IMR-90 (cell line): ENCODE results near the gene MYO1A. TPM values are rescaled to one million over a fixed set of nuclear protein-coding genes. Genes with fewer than 3 reads are reported as not detected.

Experiments
- ATAC-seq: fragments of 200-7000 bp; cut with Tn5 transposase; 2 replicates; pipeline ENCODE4 v1.9.1; 2020; ENCODE audit warnings: low read depth, mild to moderate bottlenecking, moderate library complexity
- BruUV-seq: library from RNA; stranded (reverse); fragments of 400-500 nt; replicated peaks from 2 replicates; lab custom pipeline; 2021; lab: Mats Ljungman, UMichigan
- CTCF ChIA-PET: fragments of 300-600 bp; formaldehyde crosslinking; extraction: SDS; loops from one replicate; lab custom pipeline; 2021; ENCODE audit warnings: antibody characterized with exemption; lab: Yijun Ruan, JAX
- POLR2A ChIA-PET: fragments of 300-600 bp; sonication (Branson Sonifier 250); formaldehyde crosslinking; loops from one replicate; lab custom pipeline; 2022; ENCODE audit warnings: antibody characterized with exemption; ENCODE audit not compliant: unreplicated experiment; lab: Charles Lee
- DNase-seq: peaks from one replicate; pipeline ENCODE4 v3.0.0; 2013
- H2AFZ ChIP-seq: replicated peaks from 2 replicates; pipeline ENCODE3; 2013; ENCODE audit warnings: low read length, mild to moderate bottlenecking; ENCODE audit not compliant: poor library complexity
- H2AK5ac ChIP-seq: 2 replicates; pipeline ENCODE4 v1.6.1; 2013; ENCODE audit warnings: low read depth, low read length, inconsistent platforms
- H2AK9ac ChIP-seq: replicated peaks from 2 replicates; pipeline ENCODE3; 2013; ENCODE audit warnings: mild to moderate bottlenecking, low read depth, low read length, moderate library complexity; ENCODE audit not compliant: poor library complexity
- H2BK120ac ChIP-seq: 2 replicates; pipeline ENCODE4 v1.6.1; 2013; ENCODE audit warnings: low read depth, low read length, inconsistent platforms
- H2BK15ac ChIP-seq: 3 replicates; pipeline ENCODE4 v1.6.1; 2013; ENCODE audit warnings: low read depth, low read length, inconsistent platforms
- H2BK20ac ChIP-seq: 2 replicates; pipeline ENCODE4 v1.6.1; 2013; ENCODE audit warnings: low read depth, mild to moderate bottlenecking, inconsistent platforms, low read length, moderate library complexity
- H2BK5ac ChIP-seq: 2 replicates; pipeline ENCODE4 v1.6.1; 2013; ENCODE audit warnings: mild to moderate bottlenecking, low read depth, low read length, inconsistent platforms; ENCODE audit not compliant: poor library complexity, severe bottlenecking
- H3K14ac ChIP-seq: replicated peaks from 2 replicates; pipeline ENCODE4 v1.6.1; 2013; ENCODE audit warnings: low read depth, low read length, inconsistent platforms
- H3K18ac ChIP-seq: 2 replicates; pipeline ENCODE4 v1.6.1; 2013; ENCODE audit warnings: low read depth, low read length, control low read depth
- H3K23ac ChIP-seq: 2 replicates; pipeline ENCODE4 v1.6.1; 2013; ENCODE audit warnings: low read depth, low read length, inconsistent platforms
- H3K27ac ChIP-seq: 2 replicates; pipeline ENCODE4 v1.5.1; 2013; ENCODE audit warnings: mild to moderate bottlenecking, control low read depth, low read length; ENCODE audit not compliant: insufficient read depth
- H3K27me3 ChIP-seq: 2 replicates; pipeline ENCODE4 v1.6.1; 2013; ENCODE audit warnings: low read length; ENCODE audit not compliant: control insufficient read depth, insufficient read depth
- H3K36me3 ChIP-seq: 2 replicates; pipeline ENCODE4 v1.6.1; 2013; ENCODE audit warnings: low read length, mixed read lengths; ENCODE audit not compliant: control insufficient read depth, insufficient read depth
- H3K4ac ChIP-seq: 2 replicates; pipeline ENCODE4 v1.6.1; 2013; ENCODE audit warnings: low read depth, low read length, inconsistent platforms
- H3K4me1 ChIP-seq: 2 replicates; pipeline ENCODE4 v1.6.1; 2013; ENCODE audit warnings: low read length, mixed read lengths; ENCODE audit not compliant: control insufficient read depth, insufficient read depth
- H3K4me2 ChIP-seq: 2 replicates; pipeline ENCODE4 v1.6.1; 2013; ENCODE audit warnings: low read depth, mild to moderate bottlenecking, control low read depth, low read length, moderate library complexity
- H3K4me3 ChIP-seq: 2 replicates; pipeline ENCODE4 v1.5.1; 2013; ENCODE audit warnings: low read depth, mild to moderate bottlenecking, control low read depth, low read length, moderate library complexity; ENCODE audit not compliant: insufficient read depth
- H3K56ac ChIP-seq: 2 replicates; pipeline ENCODE4 v1.6.1; 2013; ENCODE audit warnings: low read length, inconsistent platforms; ENCODE audit not compliant: insufficient read depth; ENCODE audit errors: extremely low read depth
- H3K79me1 ChIP-seq, 2 experiments: 2 replicates each; pipeline ENCODE4 v1.6.1; 2013; ENCODE audit warnings: low read length in 2 of 2, inconsistent platforms in 1 of 2, low read depth in 1 of 2
- H3K9ac ChIP-seq: 2 replicates; pipeline ENCODE4 v1.6.1; 2013; ENCODE audit warnings: low read depth, low read length, control low read depth
- H3K9me1 ChIP-seq: 2 replicates; pipeline ENCODE4 v1.6.1; 2013; ENCODE audit warnings: low read length, inconsistent platforms; ENCODE audit not compliant: insufficient read depth
- H3K9me3 ChIP-seq: 2 replicates; pipeline ENCODE4 v1.6.1; 2013; ENCODE audit warnings: low read length; ENCODE audit not compliant: control insufficient read depth, insufficient read depth
- H4K20me1 ChIP-seq: 2 replicates; pipeline ENCODE4 v1.6.1; 2013; ENCODE audit warnings: low read length, inconsistent platforms; ENCODE audit not compliant: insufficient read depth
- H4K5ac ChIP-seq: 2 replicates; pipeline ENCODE4 v1.6.1; 2013; ENCODE audit warnings: mild to moderate bottlenecking, low read depth, low read length, control low read depth
- H4K8ac ChIP-seq, 2 experiments: 2 replicates each; pipeline ENCODE4 v1.6.1; 2013; ENCODE audit warnings: low read depth in 2 of 2, low read length in 2 of 2, control low read depth in 1 of 2, inconsistent platforms in 1 of 2
- H4K91ac ChIP-seq: 2 replicates; pipeline ENCODE4 v1.6.1; 2013; ENCODE audit warnings: low read depth, low read length, inconsistent platforms; ENCODE audit not compliant: insufficient read depth
- CHD1 ChIP-seq: IDR thresholded peaks from 2 replicates; pipeline ENCODE4 v1.6.1; 2012; ENCODE audit warnings: low read depth, low read length, improper control_type of control experiment
- MAFK ChIP-seq: IDR thresholded peaks from 2 replicates; pipeline ENCODE4 v1.6.1; 2012; ENCODE audit warnings: low read depth, low read length, improper control_type of control experiment
- WGBS, 2 experiments: methylation state at CpG; one replicate each; pipeline versions ENCODE4 v1.1.5 to v1.1.7; 2013; ENCODE audit warnings: missing lambda C conversion rate in 2 of 2; ENCODE audit not compliant: insufficient read length in 1 of 2; ENCODE audit errors: extremely low coverage in 2 of 2; 5-methylcytosine and 5-hydroxymethylcytosine counted together
- dilution Hi-C: fragments of 300-500 bp; cut with HindIII; formaldehyde crosslinking; loops from one replicate; pipeline ENCODE4 v1.14.3; 2018; ENCODE audit warnings: low sequenced_read_pairs; ENCODE audit not compliant: unreplicated experiment
- in situ Hi-C: fragments of 300-500 bp; cut with MboI; formaldehyde crosslinking; loops from 3 replicates; pipeline ENCODE4 v1.14.3; 2019; ENCODE audit warnings: low sequenced_read_pairs, inconsistent platforms, mixed read lengths
- intact Hi-C: fragments of 100-400 bp; cut with micrococcal nuclease; formaldehyde crosslinking; loops from 2 replicates; pipeline ENCODE4 v1.10.0; 2022
- polyA plus RNA-seq, 3 experiments: library from polyadenylated mRNA; depleted of rRNA; stranded (reverse); fragments of >200 nt; gene quantifications; 2 replicates each; pipeline ENCODE4 v1.2.3, GENCODE V29; 2012; ENCODE audit warnings: low replicate concordance in 1 of 3
- total RNA-seq: library from RNA; depleted of rRNA; stranded (reverse); fragments of >200 nt; gene quantifications from 2 replicates; pipeline ENCODE4 v1.2.3, GENCODE V29; 2012

Gene MYO1A
- total and polyA plus RNA-seq, 2 of the 4 experiments (the other 2 are of a cell fraction) = under 0.01 TPM; not detected in 1

- Histone ChIP-seq H3K14ac (no peak overlapping the region), H3K36me3 (peaks cover 48% of the 10 kb centered on the region), H3K9me3 (no peaks in the 10 kb centered on the region), H2AK9ac (no peak overlapping the region), H4K20me1 (peaks cover 39% of the 10 kb centered on the region), H3K9me1 (peaks cover 17% of the 10 kb centered on the region), H3K79me1 (peaks cover 18 to 61% of the 10 kb centered on the region in 2 experiments), H3K9ac (no peak overlapping the region), H4K91ac (no peak overlapping the region), H3K56ac (no peak overlapping the region), H3K18ac (no peak overlapping the region), H2BK120ac (no peak overlapping the region), H4K5ac (no peak overlapping the region), H2BK15ac (no peak overlapping the region), H2AFZ (no peak overlapping the region), H4K8ac (no peak overlapping the region), H2BK5ac (no peak overlapping the region), H2BK20ac (no peak overlapping the region), H3K4ac (no peak overlapping the region), H3K4me1 (peaks cover 6% of the 10 kb centered on the region), H2AK5ac (no peak overlapping the region), H3K4me2 (no peak overlapping the region), H3K27me3 (no peaks in the 10 kb centered on the region), H3K23ac (no peak overlapping the region), H3K4me3 (no peak overlapping the region), H3K27ac (no peak overlapping the region)
- dilution Hi-C loops (no loop called here), in situ Hi-C loops (loop anchor here (25.0 kb wide), 1 partner anchor 487 kb away; the partner anchor contains the start of gene RBMS2), intact Hi-C loops (no loop called here)
- no peak for DNase-seq
- ChIA-PET CTCF (no interaction called here), POLR2A (no interaction called here)
- no peak for ATAC-seq
- TF ChIP-seq CHD1 (no peak), MAFK (no peak)
- WGBS, 2 experiments = no CpG with 5 or more reads among the region's 4 CpGs
- no TSS peak for BruUV-seq
Observed at GRCh38 chr12:56998981-56999380, 50.9 kb downstream of the MYO1A start.
